Cardiac muscle cell (in vitro differentiated cells and primary cell): ENCODE data around the gene DIP2B. TPM values are rescaled to one million over a fixed set of nuclear protein-coding genes. Genes with fewer than 3 reads are reported as not detected.
A peak's percentile ranks its signal among the peaks of the same experiment; 100 is the strongest.
"Not testable (repeated sequence)": the region's sequence is repeated elsewhere in the genome, so short reads cannot be mapped to it uniquely, and the experiment has no call there.

Source experiments
- DNase-seq, 2 donors: peaks; one replicate each; pipeline versions ENCODE4 v3.0.0 to v3.0.0-alpha.2; 2010 to 2017; ENCODE audit warnings: low read depth in 1 of 2, low spot score in 1 of 2
- H3K27ac ChIP-seq: fragments of 200-600 bp; sonication (generic); 2 replicates; pipeline ENCODE4 v1.5.1; 2016
- H3K27me3 ChIP-seq: fragments of 200-600 bp; sonication (generic); 2 replicates; pipeline ENCODE4 v1.6.0; 2016; ENCODE audit warnings: control low read depth
- H3K36me3 ChIP-seq: fragments of 200-600 bp; sonication (generic); 2 replicates; pipeline ENCODE4 v1.5.1; 2016; ENCODE audit warnings: control low read depth
- H3K4me1 ChIP-seq: fragments of 200-600 bp; sonication (generic); 2 replicates; pipeline ENCODE4 v1.8.1; 2017; ENCODE audit warnings: low read depth, mild to moderate bottlenecking, mixed run types
- H3K4me3 ChIP-seq: fragments of 200-600 bp; sonication (generic); 2 replicates; pipeline ENCODE4 v1.5.1; 2016; ENCODE audit warnings: mild to moderate bottlenecking
- H3K9me3 ChIP-seq: fragments of 200-600 bp; sonication (generic); 2 replicates; pipeline ENCODE4 v1.5.1; 2017; ENCODE audit warnings: low read depth, mild to moderate bottlenecking, control low read depth
- CTCF ChIP-seq: IDR thresholded peaks from 2 replicates; pipeline ENCODE4 v1.5.1; 2012; ENCODE audit warnings: low read depth, mild to moderate bottlenecking, low read length
- polyA plus RNA-seq: library from polyadenylated mRNA; unstranded; fragments of >200 nt; fragmentation: Nextera tagmentation; extraction: Ambion mirVana; gene quantifications from 2 replicates; pipeline ENCODE4 v1.2.1, GENCODE V29; 2016
- total RNA-seq: library from RNA; depleted of rRNA; stranded (reverse); fragments of >200 nt; gene quantifications from 2 replicates; pipeline ENCODE4 v1.2.3, GENCODE V29; 2016

The DIP2B gene
- total and polyA plus RNA-seq, 2 experiments from 2014 or later: 15.5 to 55.1 TPM

DNA sequence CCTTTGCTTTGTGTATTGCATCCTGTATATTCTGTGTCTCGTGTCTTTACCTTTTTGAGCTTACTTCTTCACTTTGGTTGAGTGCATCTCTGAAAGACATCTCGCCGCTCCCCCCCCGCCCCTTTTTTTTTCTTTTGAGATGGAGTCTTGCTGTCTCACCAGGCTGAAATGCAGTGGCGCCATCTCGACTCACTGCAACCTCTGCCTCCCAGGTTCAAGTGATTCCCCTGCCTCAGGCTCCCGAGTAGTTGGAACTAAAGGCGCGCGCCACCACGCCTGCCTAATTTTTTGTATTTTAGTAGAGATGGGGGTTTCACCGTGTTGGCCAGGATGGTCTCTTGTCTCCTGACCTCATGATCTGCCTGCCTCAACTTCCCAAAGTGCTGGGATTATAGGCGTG, 49.9 kb downstream of the DIP2B start:
- peak overlapping the region; percentile 80 for H3K27ac ChIP-seq
- H3K4me1 ChIP-seq: peaks cover 21% of the 10 kb centered on the region
- DNase-seq: no peak
- H3K4me3 ChIP-seq: no peak overlapping the region
- no peak for TF ChIP-seq CTCF
- H3K36me3 ChIP-seq: no peaks in the 10 kb centered on the region
- H3K9me3 ChIP-seq: no peaks in the 10 kb centered on the region
- no peaks in the 10 kb centered on the region for H3K27me3 ChIP-seq

DNA sequence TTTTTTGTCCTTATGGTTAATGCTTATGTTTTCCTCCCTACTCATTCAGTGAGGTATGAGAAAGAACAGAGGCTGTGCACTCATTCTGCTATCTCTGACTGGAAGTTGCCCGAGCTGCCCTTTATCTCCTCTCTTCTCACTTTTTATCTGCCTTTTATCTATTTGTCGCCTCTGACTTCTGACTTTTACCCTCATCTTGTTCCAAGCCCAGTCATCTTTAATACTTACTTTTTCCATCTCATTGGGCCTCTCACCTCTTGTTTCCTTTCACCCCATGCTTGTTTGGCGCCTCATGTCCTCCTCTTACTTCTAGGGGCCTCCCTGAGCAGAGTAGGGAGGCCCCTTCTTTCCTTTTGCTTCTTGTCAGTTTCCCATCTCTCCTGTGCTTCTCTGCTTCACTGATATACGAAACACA, 50.7 kb downstream of the DIP2B start:
- Histone ChIP-seq H3K27me3 (no peaks in the 10 kb centered on the region), H3K4me3 (no peak overlapping the region), H3K27ac (peak overlapping the region; percentile 80), H3K9me3 (no peaks in the 10 kb centered on the region), H3K36me3 (no peaks in the 10 kb centered on the region), H3K4me1 (peaks cover 21% of the 10 kb centered on the region)
- DNase-seq: no peak
- no peak for TF ChIP-seq CTCF

DNA sequence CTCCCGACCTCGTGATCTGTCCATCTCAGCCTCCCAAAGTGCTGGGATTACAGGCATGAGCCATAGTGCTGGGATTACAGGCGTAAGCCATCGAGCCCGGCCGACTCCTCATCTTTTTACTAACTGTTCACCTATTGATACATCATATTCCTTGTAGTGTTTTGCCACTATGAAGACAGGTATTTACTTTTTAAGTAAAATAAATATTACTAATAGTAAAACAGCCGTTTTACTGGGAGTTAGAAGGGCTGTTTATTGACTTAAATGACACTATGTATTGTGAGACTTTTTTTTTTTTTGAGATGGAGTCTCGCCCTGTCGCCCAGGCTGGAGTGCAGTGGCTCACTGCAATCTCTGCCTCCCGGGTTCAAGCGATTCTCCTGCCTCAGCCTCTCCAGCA, 51.5 kb downstream of the DIP2B start:
- H3K9me3 ChIP-seq: no peaks in the 10 kb centered on the region
- H3K4me1 ChIP-seq: peaks cover 21% of the 10 kb centered on the region
- peak overlapping the region; percentile 80 for H3K27ac ChIP-seq
- H3K4me3 ChIP-seq: no peak overlapping the region
- H3K36me3 ChIP-seq: no peaks in the 10 kb centered on the region
- no peak for TF ChIP-seq CTCF
- no peaks in the 10 kb centered on the region for H3K27me3 ChIP-seq
- DNase-seq: no peak

DNA sequence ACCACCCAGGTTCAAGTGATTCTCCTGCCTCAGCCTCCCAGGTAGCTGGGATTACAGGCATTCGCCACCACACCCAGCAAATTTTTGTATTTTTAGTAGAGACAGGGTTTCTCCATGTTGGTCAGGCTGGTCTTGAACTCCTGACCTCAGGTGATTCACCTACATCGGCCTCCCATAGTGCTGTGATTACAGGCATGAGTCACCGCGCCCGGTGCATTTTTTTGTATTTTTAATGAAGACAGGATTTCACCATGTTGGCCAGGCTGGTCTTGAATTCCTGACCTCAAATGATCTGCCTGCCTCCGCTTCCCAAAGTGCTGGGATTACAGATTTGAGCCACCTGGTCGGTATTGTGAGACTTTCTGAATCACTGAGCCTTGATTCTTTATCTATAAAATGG, 52.0 kb downstream of the DIP2B start:
- not testable (repeated sequence) for H3K4me3 ChIP-seq, H3K27ac ChIP-seq, H3K27me3 ChIP-seq, H3K36me3 ChIP-seq, H3K9me3 ChIP-seq
- H3K4me1 ChIP-seq: peaks cover 21% of the 10 kb centered on the region
- DNase-seq: peak in 1 of 2 donors; percentile 59

DNA sequence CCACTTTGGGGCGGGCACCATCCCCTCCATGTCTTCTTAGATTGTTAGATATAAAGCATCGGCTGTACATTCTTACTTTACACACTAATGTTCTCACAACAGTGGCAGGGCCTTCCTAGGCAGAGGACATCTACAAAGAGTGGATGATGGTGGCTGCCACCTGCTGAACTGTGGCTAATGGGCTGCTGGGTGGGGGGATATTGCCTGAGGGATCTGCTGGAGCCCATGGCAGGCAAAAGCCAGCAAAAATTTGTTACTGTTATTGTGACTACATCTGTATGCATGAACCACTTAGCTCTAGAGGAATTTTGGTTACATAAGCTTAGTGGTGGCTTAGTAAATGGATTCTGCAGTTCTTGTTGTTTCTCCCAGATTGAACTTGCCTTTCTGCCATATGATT, 52.6 kb downstream of the DIP2B start:
- H3K4me3 ChIP-seq: no peak overlapping the region
- DNase-seq: no peak
- H3K27me3 ChIP-seq: no peaks in the 10 kb centered on the region
- no peaks in the 10 kb centered on the region for H3K36me3 ChIP-seq
- H3K27ac ChIP-seq: no peak overlapping the region
- H3K9me3 ChIP-seq: no peaks in the 10 kb centered on the region
- H3K4me1 ChIP-seq: peaks cover 21% of the 10 kb centered on the region
- no peak for TF ChIP-seq CTCF

GRCh38 chr12:50558970-50559369, 54.2 kb downstream of the DIP2B start:
- Histone ChIP-seq H3K4me1 (peaks cover 21% of the 10 kb centered on the region), H3K27me3 (no peaks in the 10 kb centered on the region), H3K9me3 (no peaks in the 10 kb centered on the region), H3K36me3 (no peaks in the 10 kb centered on the region), H3K4me3 (no peak overlapping the region), H3K27ac (no peak overlapping the region)
- no peak for DNase-seq
- no peak for TF ChIP-seq CTCF
